Smooth muscle cell (in vitro differentiated cells): ENCODE results near the gene BTBD9. TPM values are rescaled to one million over a fixed set of nuclear protein-coding genes. Genes with fewer than 3 reads are reported as not detected.

Experiments used
- DNase-seq: peaks from one replicate; lab custom pipeline; 2025; ENCODE audit not compliant: unreplicated experiment; lab: John Stamatoyannopoulos, UW
- H2AFZ ChIP-seq: fragments of 200-600 bp; sonication (generic); 2 replicates; pipeline ENCODE4 v1.6.0; 2016; ENCODE audit warnings: antibody characterized with exemption, low read depth, mild to moderate bottlenecking
- H3F3A ChIP-seq: fragments of 200-600 bp; sonication (generic); 2 replicates; pipeline ENCODE4 v1.6.0; 2017; ENCODE audit warnings: antibody characterized with exemption, low read depth
- H3K27ac ChIP-seq: fragments of 200-600 bp; sonication (generic); 2 replicates; pipeline ENCODE4 v1.5.1; 2016; ENCODE audit warnings: low read depth, mild to moderate bottlenecking
- H3K27me3 ChIP-seq: fragments of 200-600 bp; sonication (generic); 2 replicates; pipeline ENCODE4 v1.6.1; 2016; ENCODE audit warnings: low read depth, mild to moderate bottlenecking
- H3K36me3 ChIP-seq: fragments of 200-600 bp; sonication (generic); 2 replicates; pipeline ENCODE4 v1.5.1; 2016; ENCODE audit warnings: low read depth
- H3K4me1 ChIP-seq: fragments of 200-600 bp; sonication (generic); 2 replicates; pipeline ENCODE4 v1.5.1; 2016; ENCODE audit warnings: low read depth
- H3K4me2 ChIP-seq: fragments of 200-600 bp; sonication (generic); 2 replicates; pipeline ENCODE4 v1.6.0; 2016; ENCODE audit warnings: mild to moderate bottlenecking
- H3K4me3 ChIP-seq: fragments of 200-600 bp; sonication (generic); 2 replicates; pipeline ENCODE4 v1.5.1; 2016; ENCODE audit warnings: mild to moderate bottlenecking
- H3K79me2 ChIP-seq: fragments of 200-600 bp; sonication (generic); 2 replicates; pipeline ENCODE4 v1.6.0; 2016; ENCODE audit warnings: low read depth, mild to moderate bottlenecking
- H3K9ac ChIP-seq: fragments of 200-600 bp; sonication (generic); 2 replicates; pipeline ENCODE4 v1.6.0; 2016; ENCODE audit warnings: low read depth
- H3K9me3 ChIP-seq: fragments of 200-600 bp; sonication (generic); replicated peaks from 2 replicates; pipeline ENCODE4 v1.5.1; 2016; ENCODE audit warnings: low read depth
- H4K20me1 ChIP-seq: fragments of 200-600 bp; sonication (generic); 2 replicates; pipeline ENCODE4 v1.6.0; 2016; ENCODE audit warnings: low read depth
- CTCF ChIP-seq: fragments of 200-600 bp; sonication (generic); IDR thresholded peaks from 2 replicates; pipeline ENCODE4 v1.5.1; 2017; ENCODE audit warnings: borderline replicate concordance, mild to moderate bottlenecking, antibody characterized with exemption; ENCODE audit not compliant: insufficient read depth, poor library complexity, severe bottlenecking
- WGBS: methylation state at CpG from one replicate; pipeline ENCODE4 v1.1.7; 2016; ENCODE audit warnings: low lambda C conversion rate; 5-methylcytosine and 5-hydroxymethylcytosine counted together
- polyA plus RNA-seq: library from polyadenylated mRNA; unstranded; fragments of >200 nt; fragmentation: Nextera tagmentation; extraction: Ambion mirVana; gene quantifications from 2 replicates; pipeline ENCODE4 v1.2.1, GENCODE V29; 2016
- total RNA-seq: library from RNA; depleted of rRNA; stranded (reverse); fragments of >200 nt; gene quantifications from 2 replicates; pipeline ENCODE4 v1.2.3, GENCODE V29; 2014

The BTBD9 gene
- total and polyA plus RNA-seq, 2 experiments from 2014 or later: 5.6 to 12.5 TPM

GRCh38 chr6:38603966-38604365 is 35.8 kb downstream of the BTBD9 start:
- H3K4me2 ChIP-seq: peak overlapping the region; percentile 20
- H4K20me1 ChIP-seq: peaks cover 5% of the 10 kb centered on the region
- H3F3A ChIP-seq: no peaks in the 10 kb centered on the region
- no peak for DNase-seq
- H3K27ac ChIP-seq: peak overlapping the region; percentile 53
- H2AFZ ChIP-seq: no peak overlapping the region
- no peaks in the 10 kb centered on the region for H3K36me3 ChIP-seq
- H3K79me2 ChIP-seq: peaks cover 5% of the 10 kb centered on the region
- no peak for TF ChIP-seq CTCF
- peaks cover 3% of the 10 kb centered on the region for H3K4me1 ChIP-seq
- no peaks in the 10 kb centered on the region for H3K9me3 ChIP-seq
- H3K9ac ChIP-seq: no peak overlapping the region
- WGBS: 59% methylated on average over 3 of the region's 3 CpGs
- H3K27me3 ChIP-seq: no peaks in the 10 kb centered on the region
- no peak overlapping the region for H3K4me3 ChIP-seq

GRCh38 chr6:38603496-38603895 is 36.2 kb downstream of the BTBD9 start:
- Histone ChIP-seq H2AFZ (no peak overlapping the region), H3K4me3 (no peak overlapping the region), H3K27me3 (no peaks in the 10 kb centered on the region), H3K79me2 (peaks cover 5% of the 10 kb centered on the region), H4K20me1 (peaks cover 5% of the 10 kb centered on the region), H3F3A (no peaks in the 10 kb centered on the region), H3K27ac (no peak overlapping the region), H3K4me1 (peaks cover 3% of the 10 kb centered on the region), H3K9ac (no peak overlapping the region), H3K4me2 (no peak overlapping the region), H3K9me3 (no peaks in the 10 kb centered on the region), H3K36me3 (no peaks in the 10 kb centered on the region)
- 91% methylated on average over 2 of the region's 2 CpGs for WGBS
- no peak for TF ChIP-seq CTCF
- DNase-seq: no peak

- DNase-seq: no peak
- 84% methylated on average over 4 of the region's 4 CpGs for WGBS
- no peak overlapping the region for H3K4me2 ChIP-seq
These were observed 39.7 kb downstream of the BTBD9 start for GRCh38 chr6:38599966-38600550.

More at GRCh38 chr6:38599966-38600550, 39.7 kb downstream of the BTBD9 start:
- no peaks in the 10 kb centered on the region for H3K27me3 ChIP-seq
- H3K79me2 ChIP-seq: no peaks in the 10 kb centered on the region
- no peak overlapping the region for H3K9ac ChIP-seq
- no peak overlapping the region for H3K27ac ChIP-seq
- no peaks in the 10 kb centered on the region for H3K9me3 ChIP-seq
- H3K4me1 ChIP-seq: peaks cover 3% of the 10 kb centered on the region
- no peak overlapping the region for H3K4me3 ChIP-seq
- H3F3A ChIP-seq: no peaks in the 10 kb centered on the region
- no peak overlapping the region for H2AFZ ChIP-seq
- no peaks in the 10 kb centered on the region for H3K36me3 ChIP-seq
- no peak for TF ChIP-seq CTCF
- peaks cover 5% of the 10 kb centered on the region for H4K20me1 ChIP-seq
